H1 (cell line): Measurements from ENCODE around the gene SMIM8. TPM values are rescaled to one million over a fixed set of nuclear protein-coding genes. Genes with fewer than 3 reads are reported as not detected.

Experiments used
- ATF2 ChIP-seq: IDR thresholded peaks from 2 replicates; pipeline ENCODE4 v1.6.1; 2012; ENCODE audit warnings: low read length, inconsistent platforms
- CHD7 ChIP-seq: fragments of 300-600 bp; sonication (generic); IDR thresholded peaks from 2 replicates; pipeline ENCODE4 v1.7.1; 2012; ENCODE audit warnings: low read length, moderate library complexity, mild to moderate bottlenecking, inconsistent platforms; ENCODE audit not compliant: insufficient replicate concordance
- EZH2 ChIP-seq: fragments of 200-600 bp; sonication (generic); IDR thresholded peaks from 2 replicates; pipeline ENCODE4 v1.7.1; 2012; ENCODE audit warnings: low read depth, mild to moderate bottlenecking, moderate library complexity, low read length, inconsistent platforms; ENCODE audit not compliant: severe bottlenecking
- MAFK ChIP-seq: IDR thresholded peaks from 2 replicates; pipeline ENCODE4 v1.6.1; 2012; ENCODE audit warnings: low read depth, mild to moderate bottlenecking, improper control_type of control experiment, low read length
- MAX ChIP-seq: IDR thresholded peaks from 2 replicates; pipeline ENCODE4 v1.6.1; 2012; ENCODE audit warnings: inconsistent platforms
- RBBP5 ChIP-seq: IDR thresholded peaks from 2 replicates; pipeline ENCODE4 v1.7.1; 2012; ENCODE audit warnings: low read depth, mild to moderate bottlenecking, inconsistent platforms, low read length, moderate library complexity, borderline replicate concordance
- SIN3A ChIP-seq, 2 experiments: IDR thresholded peaks in 1 of 2; conservative IDR thresholded peaks in 1 of 2; 2 replicates each; pipeline ENCODE4 v1.6.1; 2011 to 2012; ENCODE audit warnings: low read length in 2 of 2, improper control_type of control experiment in 1 of 2, low read depth in 1 of 2, mild to moderate bottlenecking in 1 of 2
- USF2 ChIP-seq: IDR thresholded peaks from 2 replicates; pipeline ENCODE4 v1.6.1; 2011; ENCODE audit warnings: low read length, improper control_type of control experiment
- polyA plus RNA-seq, 7 experiments: library from polyadenylated mRNA; depleted of rRNA in 3 of 7; stranded (reverse) in 5 of 7; unstranded in 2 of 7; fragments of >200 nt in 5 of 7; fragments of 200-250 nt in 2 of 7; gene quantifications; 1 replicate in 5 of 7; 2 replicates in 1 of 7; 4 replicates in 1 of 7; pipeline versions ENCODE4 v1.2.1 to v1.2.3, GENCODE V29; 2011 to 2013; ENCODE audit warnings: missing spikeins in 2 of 7, mixed read lengths in 2 of 7
- total RNA-seq: library from RNA; stranded (reverse); fragmentation: NEBNext Ultra II Directional; extraction: Animal tissue kit (Norgen Biotek cat#: 25700); gene quantifications from 2 replicates; pipeline ENCODE4 v1.2.1, GENCODE V29; 2021

Gene SMIM8
- total and polyA plus RNA-seq, 2 of the 8 experiments (the other 6 are each of a cell fraction or from before 2014, with no cell fraction given) = 3.0 to 10.7 TPM

GRCh38 chr6:87340230-87340629 is 17.8 kb downstream of the SMIM8 start (continued):
- TF ChIP-seq CHD7 (no peak), EZH2 (no peak), SIN3A (conservative IDR thresholded peaks at IDR 0.05 in 1 of 2, IDR thresholded peaks at IDR 0.05 in 1 of 2; ENCODE audit: low read depth in 1 of 2, low read length in 2 of 2) (no peak), USF2 (no peak), ATF2 (no peak), MAX (no peak), MAFK (no peak), RBBP5 (no peak)
